Measurements from ENCODE around the gene MYL11. TPM values are rescaled to one million over a fixed set of nuclear protein-coding genes. Genes with fewer than 3 reads are reported as not detected.

The MYL11 gene
- total RNA-seq, 1 donor from 2014 or later = not detected

- Mint-ChIP-seq H3K9me3 (ENCODE audit: unreplicated experiment) (no peaks in the 10 kb centered on the region), H3K4me1 (ENCODE audit: unreplicated experiment) (peaks cover 22% of the 10 kb centered on the region), H3K27ac (ENCODE audit: unreplicated experiment) (peak overlapping the region; percentile 76), H3K36me3 (ENCODE audit: unreplicated experiment) (peaks cover 5% of the 10 kb centered on the region), H3K4me3 (ENCODE audit: unreplicated experiment) (peak overlapping the region; percentile 85), H3K27me3 (ENCODE audit: unreplicated experiment) (no peaks in the 10 kb centered on the region)
- TF ChIP-seq CTCF (IDR thresholded peaks at IDR 0.05) = no peak
- DNase-seq (ENCODE audit: extremely low spot score, unreplicated experiment) = no peak
These were observed 33.4 kb downstream of the MYL11 start for GRCh38 chr16:30407804-30408534.

DNA sequence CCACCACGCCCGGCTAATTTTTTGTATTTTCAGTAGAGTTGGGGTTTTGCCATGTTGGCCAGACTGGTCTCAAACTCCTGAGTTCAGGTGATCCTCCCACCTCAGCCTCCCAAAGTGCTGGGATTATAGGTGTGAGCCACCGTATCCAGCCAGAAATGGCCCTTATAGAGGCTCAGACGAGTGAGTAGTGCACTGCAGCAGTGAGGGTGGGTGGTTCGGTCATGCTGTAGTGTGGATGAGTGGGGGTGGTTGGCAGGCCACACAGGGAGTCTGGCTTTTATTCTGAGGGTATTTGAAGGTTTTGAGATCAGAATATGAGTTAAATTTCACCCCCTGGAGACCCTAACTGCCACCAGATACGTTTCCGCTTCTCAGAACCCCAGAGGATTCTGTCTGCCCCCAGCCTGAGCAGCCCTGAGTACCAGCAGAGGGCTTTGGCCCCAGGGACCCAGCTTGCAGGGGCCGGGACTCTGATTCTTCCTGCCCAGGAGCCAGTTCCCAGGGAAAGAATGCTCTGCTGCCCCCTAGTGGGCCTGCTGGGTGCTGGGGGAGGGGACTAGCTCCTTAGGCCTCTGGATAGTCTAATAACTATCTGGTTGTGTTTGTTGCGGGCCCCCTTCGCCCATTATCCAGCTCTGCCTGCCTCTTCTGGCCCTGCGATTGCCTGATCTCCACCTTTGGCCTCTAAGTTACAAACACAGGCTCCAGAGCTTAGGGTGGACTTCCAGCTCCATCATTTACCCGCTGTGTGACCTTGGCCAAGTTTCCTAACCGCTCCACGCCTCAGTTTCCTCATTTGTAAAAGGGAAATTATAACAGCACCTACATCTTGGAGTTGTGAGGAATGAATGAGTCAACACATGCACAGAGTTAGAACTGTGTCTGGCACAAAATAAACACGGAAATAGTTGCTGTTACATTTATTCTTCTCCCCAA, 34.8 kb downstream of the MYL11 start:
- Mint-ChIP-seq H3K27me3 (ENCODE audit: unreplicated experiment) (no peaks in the 10 kb centered on the region), H3K4me1 (ENCODE audit: unreplicated experiment) (peaks cover 22% of the 10 kb centered on the region), H3K27ac (ENCODE audit: unreplicated experiment) (peak overlapping the region; percentile 68), H3K36me3 (ENCODE audit: unreplicated experiment) (peaks cover 10% of the 10 kb centered on the region), H3K9me3 (ENCODE audit: unreplicated experiment) (no peaks in the 10 kb centered on the region), H3K4me3 (ENCODE audit: unreplicated experiment) (peak overlapping the region; percentile 35)
- TF ChIP-seq CTCF (IDR thresholded peaks at IDR 0.05) = peak; percentile 96
- peak; percentile 97 for DNase-seq (ENCODE audit: extremely low spot score, unreplicated experiment)

- Mint-ChIP-seq H3K27ac (ENCODE audit: unreplicated experiment) (no peak overlapping the region), H3K9me3 (ENCODE audit: unreplicated experiment) (no peaks in the 10 kb centered on the region), H3K27me3 (ENCODE audit: unreplicated experiment) (no peaks in the 10 kb centered on the region), H3K4me1 (ENCODE audit: unreplicated experiment) (peaks cover 19% of the 10 kb centered on the region), H3K36me3 (ENCODE audit: unreplicated experiment) (peaks cover 17% of the 10 kb centered on the region), H3K4me3 (ENCODE audit: unreplicated experiment) (no peak overlapping the region)
- no peak for DNase-seq (ENCODE audit: extremely low spot score, unreplicated experiment)
- TF ChIP-seq CTCF (IDR thresholded peaks at IDR 0.05) = no peak
These were observed 38.7 kb downstream of the MYL11 start for GRCh38 chr16:30413112-30413806.

DNA sequence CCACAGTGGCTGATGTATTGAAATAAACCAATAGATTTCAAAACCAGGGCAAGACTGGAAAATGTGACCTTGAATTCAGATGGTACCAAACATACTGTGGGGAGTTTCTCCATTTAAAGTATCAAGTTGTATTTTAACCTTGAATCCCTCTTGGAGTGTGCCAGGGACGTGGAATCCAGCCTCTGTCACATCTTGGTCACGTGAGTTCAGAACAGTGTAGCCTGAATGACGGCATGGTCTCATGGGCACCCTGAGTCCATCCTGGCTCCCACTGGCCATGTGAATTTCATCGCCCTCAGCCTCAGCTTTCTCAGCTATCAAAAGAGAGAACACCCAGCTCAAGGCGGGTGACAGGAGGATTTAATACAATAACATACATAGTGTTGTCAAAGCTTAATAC, 39.6 kb downstream of the MYL11 start:
- no peak for DNase-seq (ENCODE audit: extremely low spot score, unreplicated experiment)
- Mint-ChIP-seq H3K4me3 (ENCODE audit: unreplicated experiment) (no peak overlapping the region), H3K9me3 (ENCODE audit: unreplicated experiment) (no peaks in the 10 kb centered on the region), H3K27me3 (ENCODE audit: unreplicated experiment) (no peaks in the 10 kb centered on the region), H3K36me3 (ENCODE audit: unreplicated experiment) (peaks cover 17% of the 10 kb centered on the region), H3K27ac (ENCODE audit: unreplicated experiment) (no peak overlapping the region), H3K4me1 (ENCODE audit: unreplicated experiment) (peaks cover 12% of the 10 kb centered on the region)
- TF ChIP-seq CTCF (IDR thresholded peaks at IDR 0.05) = no peak

Measured in osteocyte (in vitro differentiated cells).